GM18861 (cell line): ENCODE data around the gene RBM27.
"Not testable (repeated sequence)": the region's sequence is repeated elsewhere in the genome, so short reads cannot be mapped to it uniquely, and the experiment has no call there.

ENCODE experiments used
- ATAC-seq: cut with Tn5 transposase; IDR thresholded peaks from one replicate; pipeline ENCODE4 v1.9.1; 2021; ENCODE audit not compliant: unreplicated experiment

Gene RBM27, protein sequence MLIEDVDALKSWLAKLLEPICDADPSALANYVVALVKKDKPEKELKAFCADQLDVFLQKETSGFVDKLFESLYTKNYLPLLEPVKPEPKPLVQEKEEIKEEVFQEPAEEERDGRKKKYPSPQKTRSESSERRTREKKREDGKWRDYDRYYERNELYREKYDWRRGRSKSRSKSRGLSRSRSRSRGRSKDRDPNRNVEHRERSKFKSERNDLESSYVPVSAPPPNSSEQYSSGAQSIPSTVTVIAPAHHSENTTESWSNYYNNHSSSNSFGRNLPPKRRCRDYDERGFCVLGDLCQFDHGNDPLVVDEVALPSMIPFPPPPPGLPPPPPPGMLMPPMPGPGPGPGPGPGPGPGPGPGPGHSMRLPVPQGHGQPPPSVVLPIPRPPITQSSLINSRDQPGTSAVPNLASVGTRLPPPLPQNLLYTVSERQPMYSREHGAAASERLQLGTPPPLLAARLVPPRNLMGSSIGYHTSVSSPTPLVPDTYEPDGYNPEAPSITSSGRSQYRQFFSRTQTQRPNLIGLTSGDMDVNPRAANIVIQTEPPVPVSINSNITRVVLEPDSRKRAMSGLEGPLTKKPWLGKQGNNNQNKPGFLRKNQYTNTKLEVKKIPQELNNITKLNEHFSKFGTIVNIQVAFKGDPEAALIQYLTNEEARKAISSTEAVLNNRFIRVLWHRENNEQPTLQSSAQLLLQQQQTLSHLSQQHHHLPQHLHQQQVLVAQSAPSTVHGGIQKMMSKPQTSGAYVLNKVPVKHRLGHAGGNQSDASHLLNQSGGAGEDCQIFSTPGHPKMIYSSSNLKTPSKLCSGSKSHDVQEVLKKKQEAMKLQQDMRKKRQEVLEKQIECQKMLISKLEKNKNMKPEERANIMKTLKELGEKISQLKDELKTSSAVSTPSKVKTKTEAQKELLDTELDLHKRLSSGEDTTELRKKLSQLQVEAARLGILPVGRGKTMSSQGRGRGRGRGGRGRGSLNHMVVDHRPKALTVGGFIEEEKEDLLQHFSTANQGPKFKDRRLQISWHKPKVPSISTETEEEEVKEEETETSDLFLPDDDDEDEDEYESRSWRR

DNA sequence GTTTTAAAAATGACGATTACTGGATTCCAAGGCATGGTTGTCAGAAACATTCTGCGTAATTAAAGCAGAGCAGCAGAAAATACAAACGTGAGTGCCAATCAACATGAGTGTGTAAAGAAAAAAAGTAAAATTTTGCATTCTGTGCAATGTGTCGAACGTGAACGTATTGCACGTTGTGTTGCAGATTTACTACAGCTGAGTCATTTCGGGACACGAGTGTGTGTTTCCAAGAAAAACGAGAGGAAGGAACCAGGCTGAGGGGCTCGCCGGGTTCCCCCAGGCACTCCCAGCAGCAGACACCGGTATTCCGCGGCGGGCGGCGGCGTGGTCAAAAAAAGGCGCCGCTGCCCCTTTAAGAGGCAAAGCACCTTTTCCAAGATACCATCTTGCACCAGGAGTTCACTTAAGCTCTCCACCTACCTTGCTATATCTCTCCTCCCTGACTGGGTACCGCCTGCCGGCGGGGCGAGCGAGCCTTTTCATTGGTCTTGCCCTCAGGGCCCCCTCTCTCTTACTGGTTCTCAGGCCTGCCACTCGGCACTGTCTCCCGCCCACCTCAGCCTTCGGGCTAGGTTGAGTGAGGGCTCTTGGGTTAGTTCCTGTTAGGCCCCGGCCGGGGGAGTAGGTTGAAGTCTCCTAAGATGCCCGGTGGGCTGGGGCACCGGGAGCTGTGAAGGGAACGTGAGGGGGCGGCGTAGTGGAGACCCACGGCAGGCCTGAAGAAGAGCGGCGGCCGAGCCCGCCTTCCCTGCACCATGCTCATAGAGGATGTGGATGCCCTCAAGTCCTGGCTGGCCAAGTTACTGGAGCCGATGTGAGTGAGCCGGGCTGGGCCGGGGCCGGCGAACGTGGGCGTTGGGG lies at the start of gene RBM27:
TSS of gene RBM27 (plus strand) at position 595 of the 861 bp plus-strand sequence. CDS start at position 756, 161 bp downstream.
- peak; percentile 100 for ATAC-seq

DNA sequence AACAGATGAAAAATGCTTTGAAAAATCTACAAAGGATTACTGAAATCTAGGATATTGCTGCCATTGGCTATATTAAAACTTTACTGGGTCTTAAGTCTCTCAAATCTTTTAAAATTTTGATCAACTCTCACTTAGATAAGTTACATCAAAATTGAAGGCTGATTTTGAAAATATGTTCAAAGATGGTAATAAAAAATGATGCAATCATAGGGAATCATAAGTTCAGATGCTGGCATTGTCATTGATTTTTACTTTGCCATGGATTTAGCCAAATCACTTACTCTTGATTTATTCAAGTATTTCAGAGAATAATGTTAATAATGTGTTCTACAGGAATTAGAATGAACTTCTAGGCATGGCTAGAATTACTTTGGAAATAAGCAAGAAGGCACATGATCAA lies 45.1 kb upstream of the RBM27 start:
- no peak for ATAC-seq

DNA sequence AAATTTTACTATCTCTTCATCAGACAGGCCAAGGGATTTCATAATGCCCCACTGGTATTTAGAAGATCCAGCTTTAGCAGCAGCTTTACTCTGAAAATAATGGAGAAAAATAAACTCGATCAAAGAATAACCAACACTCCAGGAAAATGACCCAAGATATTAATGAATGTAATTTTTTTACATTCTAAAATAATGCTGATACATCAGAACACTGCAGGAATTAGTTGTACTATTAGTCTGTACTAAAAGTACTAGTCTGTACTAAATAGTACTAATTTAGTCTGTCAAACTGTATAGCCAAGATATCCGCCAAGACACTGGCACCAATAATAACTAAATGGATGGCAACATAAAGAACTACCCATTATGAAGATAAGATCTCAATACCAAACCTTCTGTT lies 39.0 kb upstream of the RBM27 start:
- ATAC-seq: no peak

DNA sequence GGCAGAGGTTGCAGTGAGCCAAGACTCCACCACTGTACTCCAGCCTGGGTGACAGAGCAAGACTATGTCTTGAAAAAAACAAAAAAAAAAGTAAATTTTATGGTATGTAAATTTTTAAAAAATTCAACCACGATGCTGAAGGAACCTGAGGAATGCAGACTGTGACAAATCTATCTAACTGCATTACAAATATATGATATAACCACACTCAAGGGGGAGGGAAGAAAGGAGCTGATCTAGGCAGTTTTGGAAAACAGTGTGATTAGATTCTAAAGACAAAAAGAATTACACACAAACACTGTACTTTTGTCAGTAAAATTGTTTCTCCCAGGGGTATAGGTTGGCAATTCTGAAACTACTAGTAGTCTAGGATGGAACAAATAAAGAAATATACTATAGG lies 37.9 kb upstream of the RBM27 start:
- no peak for ATAC-seq

DNA sequence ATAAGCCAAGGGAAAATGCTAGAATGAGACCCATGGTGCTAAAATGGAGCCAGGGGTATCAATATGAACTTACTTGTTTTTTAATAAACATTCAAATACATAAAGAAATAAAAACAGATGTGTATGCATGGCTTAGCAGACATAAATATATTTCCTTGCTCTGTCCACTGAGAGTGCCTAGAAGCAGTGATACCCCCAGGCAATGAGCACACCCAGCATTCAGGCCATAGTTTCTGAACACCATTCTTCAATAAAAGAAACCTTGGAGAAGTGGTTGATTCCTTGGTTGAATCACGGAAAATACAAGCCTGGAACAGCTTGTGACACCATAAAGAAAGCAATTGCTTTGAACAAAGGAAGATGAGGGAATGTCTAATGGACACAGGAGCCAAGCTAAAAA lies 37.5 kb upstream of the RBM27 start:
- ATAC-seq: no peak

- no peak for ATAC-seq
Observed at GRCh38 chr5:146169076-146169475, 34.3 kb upstream of the RBM27 start.

DNA sequence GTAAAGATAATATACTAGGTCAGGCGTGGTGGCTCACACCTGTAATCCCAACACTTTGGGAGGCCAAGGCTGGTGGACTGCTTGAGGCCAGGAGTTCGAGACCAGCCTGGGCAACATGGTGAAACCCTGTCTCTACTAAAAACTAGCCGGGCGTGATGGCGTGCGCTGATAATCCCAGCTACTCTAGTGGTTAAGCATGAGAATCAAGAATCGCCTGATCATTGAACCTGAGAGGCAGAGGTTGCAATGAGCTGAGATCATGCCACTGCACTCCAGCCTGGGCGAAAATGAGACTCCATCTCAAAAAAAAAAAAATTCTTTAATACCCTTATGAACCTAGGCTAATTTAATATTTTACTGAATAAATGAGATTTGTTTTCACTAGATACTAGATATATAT lies 30.4 kb upstream of the RBM27 start:
- ATAC-seq: not testable (repeated sequence)

- peak; percentile 87 for ATAC-seq
Observed at GRCh38 chr5:146173597-146173996, 29.8 kb upstream of the RBM27 start.

- no peak for ATAC-seq
Observed at GRCh38 chr5:146176805-146177204, 26.6 kb upstream of the RBM27 start.

- ATAC-seq: no peak
Observed at GRCh38 chr5:146179696-146180095, 23.7 kb upstream of the RBM27 start.

DNA sequence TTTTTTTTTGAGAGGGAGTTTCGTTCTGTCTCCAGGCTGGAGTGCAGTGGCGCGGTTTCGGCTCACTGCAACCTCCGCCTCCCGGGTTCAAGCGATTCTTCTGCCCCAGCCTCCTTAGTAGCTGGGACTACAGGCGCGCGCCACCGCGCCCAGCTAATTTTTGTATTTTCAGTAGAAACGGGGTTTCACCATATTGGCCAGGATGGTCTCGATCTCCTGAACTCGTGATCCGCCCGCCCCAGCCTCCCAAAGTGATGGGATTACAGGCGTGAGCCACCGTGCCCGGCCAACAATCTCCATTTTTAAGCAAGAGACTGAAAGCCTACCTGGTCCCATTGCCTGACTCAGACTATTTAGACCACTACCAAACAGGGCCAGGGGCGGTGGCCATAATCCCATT lies 20.0 kb upstream of the RBM27 start:
- ATAC-seq: not testable (repeated sequence)

DNA sequence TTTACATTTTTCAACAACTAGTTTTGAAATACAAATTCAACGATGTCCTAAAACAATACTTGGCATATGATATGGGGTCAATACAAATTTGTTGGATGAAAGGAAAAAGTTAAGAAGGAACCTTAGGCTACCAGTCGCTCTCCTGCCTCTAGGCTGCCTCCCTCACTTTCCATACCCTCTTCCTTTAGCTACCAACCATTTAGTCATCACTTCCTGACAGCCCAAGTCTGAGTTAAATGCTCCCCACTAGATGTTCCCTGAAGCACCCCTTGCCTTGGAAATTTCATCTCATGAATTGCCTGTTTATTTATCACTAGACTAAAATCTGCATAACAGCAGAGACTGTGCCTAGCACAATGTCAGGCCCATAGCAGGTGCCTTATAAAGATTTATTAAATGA lies 18.2 kb upstream of the RBM27 start:
- ATAC-seq: no peak

GRCh38 chr5:146188358-146188757 lies 15.0 kb upstream of the RBM27 start:
- no peak for ATAC-seq

GRCh38 chr5:146192571-146193043 lies 10.8 kb upstream of the RBM27 start:
- ATAC-seq: no peak

DNA sequence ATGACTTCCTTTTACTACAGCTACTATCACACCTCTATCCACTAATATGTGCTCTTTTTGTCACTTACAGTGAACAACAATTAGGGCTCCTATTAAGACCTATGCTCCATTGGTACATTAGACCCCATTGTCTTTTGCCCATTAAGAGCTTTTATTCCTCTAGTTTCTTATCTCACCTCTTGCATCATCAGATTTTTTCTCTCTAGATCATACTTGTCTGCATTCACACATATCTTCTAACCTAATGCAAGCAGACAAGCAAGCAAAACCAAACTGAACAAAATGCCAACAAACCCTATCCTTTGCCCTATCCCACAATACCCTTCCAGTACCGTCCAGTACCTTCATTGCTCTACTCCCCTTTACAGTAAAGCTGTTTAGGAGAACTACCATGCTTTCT lies 10.1 kb upstream of the RBM27 start:
- ATAC-seq: no peak

- not testable (repeated sequence) for ATAC-seq
Observed at GRCh38 chr5:146194997-146195396, 8.4 kb upstream of the RBM27 start.

DNA sequence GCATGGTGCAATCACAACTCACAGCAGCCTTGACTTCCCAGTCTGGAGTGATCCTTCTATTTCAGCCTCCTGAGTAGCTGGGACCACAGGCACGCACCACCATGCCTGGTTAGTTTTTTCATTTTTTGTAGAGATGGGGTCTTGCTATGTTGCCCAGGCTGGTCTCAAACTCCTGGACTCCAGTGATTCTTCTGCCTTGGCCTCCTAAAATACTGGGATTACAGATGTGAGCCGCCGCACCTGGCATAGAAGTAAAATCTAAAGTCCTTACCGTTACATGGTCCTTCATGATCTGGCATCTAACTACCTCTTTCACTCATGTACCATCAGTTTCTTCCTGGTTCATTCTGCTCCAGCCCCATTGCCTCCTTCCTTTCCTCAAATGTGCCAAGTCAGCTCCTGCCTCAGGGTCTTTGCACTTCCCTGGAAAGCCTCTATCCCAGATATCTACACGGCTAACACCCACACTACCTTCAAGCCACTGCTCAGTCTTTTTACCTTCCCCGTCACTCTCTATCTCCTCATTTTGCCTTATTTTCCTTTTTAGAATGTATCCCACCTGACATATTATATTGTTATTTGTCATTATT lies 6.9 kb upstream of the RBM27 start:
- no peak for ATAC-seq

GRCh38 chr5:146199176-146199815 lies 4.1 kb upstream of the RBM27 start:
- no peak for ATAC-seq

- ATAC-seq: not testable (repeated sequence)
Observed at GRCh38 chr5:146201795-146202194, 1.6 kb upstream of the RBM27 start.

- ATAC-seq: no peak
Observed at GRCh38 chr5:146203872-146204192, 427 bp downstream of the RBM27 start.
